Measurements from ENCODE around the gene PMFBP1. TPM values are rescaled to one million over a fixed set of nuclear protein-coding genes. Genes with fewer than 3 reads are reported as not detected.

The PMFBP1 gene
- total RNA-seq, 1 donor from 2014 or later, result not detected

- no peak for DNase-seq (ENCODE audit: low read depth)
Measured at GRCh38 chr16:72134507-72134906, 37.4 kb downstream of the PMFBP1 start.

GRCh38 chr16:72132726-72133125 lies 39.2 kb downstream of the PMFBP1 start:
- no peak for DNase-seq (ENCODE audit: low read depth)

- no peak for DNase-seq (ENCODE audit: low read depth)
Measured at GRCh38 chr16:72131036-72131435, 40.9 kb downstream of the PMFBP1 start.

GRCh38 chr16:72129976-72130656 lies 41.8 kb downstream of the PMFBP1 start:
- DNase-seq (ENCODE audit: low read depth), result peak; percentile 3

- no peak for DNase-seq (ENCODE audit: low read depth)
Measured at GRCh38 chr16:72128701-72129100, 43.3 kb downstream of the PMFBP1 start.

- DNase-seq (ENCODE audit: low read depth), result no peak
Measured at GRCh38 chr16:72126429-72126765, 45.6 kb downstream of the PMFBP1 start.

GRCh38 chr16:72125635-72126428 lies 46.1 kb downstream of the PMFBP1 start:
- DNase-seq (ENCODE audit: low read depth), result no peak

- peak; percentile 78 for DNase-seq (ENCODE audit: low read depth)
Measured at GRCh38 chr16:72124761-72125634, 47.0 kb downstream of the PMFBP1 start.

- DNase-seq (ENCODE audit: low read depth), result no peak
Measured at GRCh38 chr16:72124148-72124547, 47.8 kb downstream of the PMFBP1 start.

- no peak for DNase-seq (ENCODE audit: low read depth)
Measured at GRCh38 chr16:72123426-72123825, 48.5 kb downstream of the PMFBP1 start.

- no peak for DNase-seq (ENCODE audit: low read depth)
Measured at GRCh38 chr16:72122916-72123315, 49.0 kb downstream of the PMFBP1 start.

- DNase-seq (ENCODE audit: low read depth), result no peak
Measured at GRCh38 chr16:72122308-72122707, 49.6 kb downstream of the PMFBP1 start.

- DNase-seq (ENCODE audit: low read depth), result no peak
Measured at GRCh38 chr16:72120026-72120425, 51.9 kb downstream of the PMFBP1 start.

- no peak for DNase-seq (ENCODE audit: low read depth)
Measured at GRCh38 chr16:72113616-72113945, 58.4 kb downstream of the PMFBP1 start.

- DNase-seq (ENCODE audit: low read depth), result no peak
Measured at GRCh38 chr16:72112906-72113615, 58.9 kb downstream of the PMFBP1 start.

GRCh38 chr16:72112452-72112792 lies 59.5 kb downstream of the PMFBP1 start:
- DNase-seq (ENCODE audit: low read depth), result no peak

GRCh38 chr16:72111657-72112451 lies 60.1 kb downstream of the PMFBP1 start:
- DNase-seq (ENCODE audit: low read depth), result no peak

GRCh38 chr16:72110662-72111615 lies 61.0 kb downstream of the PMFBP1 start:
- no peak for DNase-seq (ENCODE audit: low read depth)

- no peak for DNase-seq (ENCODE audit: low read depth)
Measured at GRCh38 chr16:72109966-72110530, 61.9 kb downstream of the PMFBP1 start.
